ENCODE results near the gene LPAR3.
A peak's percentile ranks its signal among the peaks of the same experiment; 100 is the strongest.

LPAR3 gene

GRCh38 chr1:84774669-84775534 lies 118.1 kb downstream of the LPAR3 start:
- DNase-seq (ENCODE audit: low read depth, low spot score), result peak; percentile 52
- Histone ChIP-seq H3K9ac (ENCODE audit: insufficient read length, low read depth) (no peak overlapping the region), H3K9me3 (ENCODE audit: insufficient read depth, low read length) (no peaks in the 10 kb centered on the region), H3K4me1 (ENCODE audit: insufficient read depth, insufficient read length) (peaks cover 12% of the 10 kb centered on the region), H3K36me3 (ENCODE audit: insufficient read depth, insufficient read length, low read length) (no peaks in the 10 kb centered on the region), H3K27me3 (ENCODE audit: insufficient read depth, insufficient read length) (no peaks in the 10 kb centered on the region), H3K4me3 (ENCODE audit: insufficient read length, low read depth) (no peak overlapping the region)
- TF ChIP-seq ZNF274 (IDR thresholded peaks at IDR 0.05; ENCODE audit: low read depth, low read length), result no peak
- no peak for TF ChIP-seq YY1 (IDR thresholded peaks at IDR 0.05; ENCODE audit: insufficient read depth, insufficient read length)
- no peak for TF ChIP-seq SUZ12 (IDR thresholded peaks at IDR 0.05; ENCODE audit: extremely low read depth, insufficient read depth, insufficient read length)

- Histone ChIP-seq H3K9ac (ENCODE audit: insufficient read length, low read depth) (no peak overlapping the region), H3K4me1 (ENCODE audit: insufficient read depth, insufficient read length) (peaks cover 12% of the 10 kb centered on the region)
- no peak for TF ChIP-seq SUZ12 (IDR thresholded peaks at IDR 0.05; ENCODE audit: extremely low read depth, insufficient read depth, insufficient read length)
- TF ChIP-seq ZNF274 (IDR thresholded peaks at IDR 0.05; ENCODE audit: low read depth, low read length), result no peak
- TF ChIP-seq YY1 (IDR thresholded peaks at IDR 0.05; ENCODE audit: insufficient read depth, insufficient read length), result no peak
Measured at GRCh38 chr1:84773933-84774497, 119.0 kb downstream of the LPAR3 start.

GRCh38 chr1:84773195-84773594 lies 119.8 kb downstream of the LPAR3 start:
- TF ChIP-seq ZNF274 (IDR thresholded peaks at IDR 0.05; ENCODE audit: low read depth, low read length) (no peak), YY1 (IDR thresholded peaks at IDR 0.05; ENCODE audit: insufficient read depth, insufficient read length) (no peak), SUZ12 (IDR thresholded peaks at IDR 0.05; ENCODE audit: extremely low read depth, insufficient read depth, insufficient read length) (no peak)
- Histone ChIP-seq H3K36me3 (ENCODE audit: insufficient read depth, insufficient read length, low read length) (no peaks in the 10 kb centered on the region), H3K4me3 (ENCODE audit: insufficient read length, low read depth) (no peak overlapping the region), H3K4me1 (ENCODE audit: insufficient read depth, insufficient read length) (peaks cover 12% of the 10 kb centered on the region), H3K27me3 (ENCODE audit: insufficient read depth, insufficient read length) (no peaks in the 10 kb centered on the region), H3K9me3 (ENCODE audit: insufficient read depth, low read length) (no peaks in the 10 kb centered on the region), H3K9ac (ENCODE audit: insufficient read length, low read depth) (no peak overlapping the region)
- no peak for DNase-seq (ENCODE audit: low read depth, low spot score)

More at GRCh38 chr1:84773933-84774497, 119.0 kb downstream of the LPAR3 start:
- Histone ChIP-seq H3K36me3 (ENCODE audit: insufficient read depth, insufficient read length, low read length) (no peaks in the 10 kb centered on the region), H3K27me3 (ENCODE audit: insufficient read depth, insufficient read length) (no peaks in the 10 kb centered on the region), H3K9me3 (ENCODE audit: insufficient read depth, low read length) (no peaks in the 10 kb centered on the region), H3K4me3 (ENCODE audit: insufficient read length, low read depth) (no peak overlapping the region)
- DNase-seq (ENCODE audit: low read depth, low spot score), result no peak

- H3K27me3 ChIP-seq (ENCODE audit: insufficient read depth, insufficient read length), result no peaks in the 10 kb centered on the region
- DNase-seq (ENCODE audit: low read depth, low spot score), result peak; percentile 91
Measured at GRCh38 chr1:84772428-84772943, 120.5 kb downstream of the LPAR3 start.

GRCh38 chr1:84771895-84772294 lies 121.1 kb downstream of the LPAR3 start:
- no peaks in the 10 kb centered on the region for H3K9me3 ChIP-seq (ENCODE audit: insufficient read depth, low read length)
- DNase-seq (ENCODE audit: low read depth, low spot score), result no peak
- H3K9ac ChIP-seq (ENCODE audit: insufficient read length, low read depth), result no peak overlapping the region
- TF ChIP-seq YY1 (IDR thresholded peaks at IDR 0.05; ENCODE audit: insufficient read depth, insufficient read length), result no peak
- TF ChIP-seq ZNF274 (IDR thresholded peaks at IDR 0.05; ENCODE audit: low read depth, low read length), result no peak
- no peak for TF ChIP-seq SUZ12 (IDR thresholded peaks at IDR 0.05; ENCODE audit: extremely low read depth, insufficient read depth, insufficient read length)
- no peak overlapping the region for H3K4me3 ChIP-seq (ENCODE audit: insufficient read length, low read depth)
- peaks cover 12% of the 10 kb centered on the region for H3K4me1 ChIP-seq (ENCODE audit: insufficient read depth, insufficient read length)
- H3K27me3 ChIP-seq (ENCODE audit: insufficient read depth, insufficient read length), result peaks cover under 1% of the 10 kb centered on the region
- H3K36me3 ChIP-seq (ENCODE audit: insufficient read depth, insufficient read length, low read length), result no peaks in the 10 kb centered on the region

More at GRCh38 chr1:84772428-84772943, 120.5 kb downstream of the LPAR3 start:
- Histone ChIP-seq H3K4me3 (ENCODE audit: insufficient read length, low read depth) (no peak overlapping the region), H3K9me3 (ENCODE audit: insufficient read depth, low read length) (no peaks in the 10 kb centered on the region), H3K4me1 (ENCODE audit: insufficient read depth, insufficient read length) (peaks cover 12% of the 10 kb centered on the region), H3K9ac (ENCODE audit: insufficient read length, low read depth) (no peak overlapping the region), H3K36me3 (ENCODE audit: insufficient read depth, insufficient read length, low read length) (no peaks in the 10 kb centered on the region)
- no peak for TF ChIP-seq SUZ12 (IDR thresholded peaks at IDR 0.05; ENCODE audit: extremely low read depth, insufficient read depth, insufficient read length)
- TF ChIP-seq YY1 (IDR thresholded peaks at IDR 0.05; ENCODE audit: insufficient read depth, insufficient read length), result no peak
- TF ChIP-seq ZNF274 (IDR thresholded peaks at IDR 0.05; ENCODE audit: low read depth, low read length), result no peak

GRCh38 chr1:84770481-84770880 lies 122.5 kb downstream of the LPAR3 start:
- TF ChIP-seq ZNF274 (IDR thresholded peaks at IDR 0.05; ENCODE audit: low read depth, low read length) (no peak), SUZ12 (IDR thresholded peaks at IDR 0.05; ENCODE audit: extremely low read depth, insufficient read depth, insufficient read length) (no peak), YY1 (IDR thresholded peaks at IDR 0.05; ENCODE audit: insufficient read depth, insufficient read length) (no peak)
- Histone ChIP-seq H3K36me3 (ENCODE audit: insufficient read depth, insufficient read length, low read length) (no peaks in the 10 kb centered on the region), H3K4me3 (ENCODE audit: insufficient read length, low read depth) (no peak overlapping the region), H3K4me1 (ENCODE audit: insufficient read depth, insufficient read length) (peaks cover 12% of the 10 kb centered on the region), H3K9ac (ENCODE audit: insufficient read length, low read depth) (no peak overlapping the region), H3K27me3 (ENCODE audit: insufficient read depth, insufficient read length) (peaks cover 14% of the 10 kb centered on the region), H3K9me3 (ENCODE audit: insufficient read depth, low read length) (peaks cover 2% of the 10 kb centered on the region; the same call in 1 of the 2 replicates)
- DNase-seq (ENCODE audit: low read depth, low spot score), result no peak

GRCh38 chr1:84769636-84770035 lies 123.4 kb downstream of the LPAR3 start:
- DNase-seq (ENCODE audit: low read depth, low spot score), result no peak
- no peaks in the 10 kb centered on the region for H3K36me3 ChIP-seq (ENCODE audit: insufficient read depth, insufficient read length, low read length)
- TF ChIP-seq SUZ12 (IDR thresholded peaks at IDR 0.05; ENCODE audit: extremely low read depth, insufficient read depth, insufficient read length), result no peak
- no peak for TF ChIP-seq ZNF274 (IDR thresholded peaks at IDR 0.05; ENCODE audit: low read depth, low read length)
- no peak for TF ChIP-seq YY1 (IDR thresholded peaks at IDR 0.05; ENCODE audit: insufficient read depth, insufficient read length)
- H3K4me3 ChIP-seq (ENCODE audit: insufficient read length, low read depth), result no peak overlapping the region
- H3K4me1 ChIP-seq (ENCODE audit: insufficient read depth, insufficient read length), result peaks cover 13% of the 10 kb centered on the region
- H3K27me3 ChIP-seq (ENCODE audit: insufficient read depth, insufficient read length), result peaks cover 23% of the 10 kb centered on the region
- H3K9ac ChIP-seq (ENCODE audit: insufficient read length, low read depth), result no peak overlapping the region
- H3K9me3 ChIP-seq (ENCODE audit: insufficient read depth, low read length), result peaks cover 7% of the 10 kb centered on the region; the same call in 1 of the 2 replicates

All from NT2/D1 (cell line).